Measurements from ENCODE around the gene LETM1. TPM values are rescaled to one million over a fixed set of nuclear protein-coding genes. Genes with fewer than 3 reads are reported as not detected.

Gene LETM1
- total and polyA plus RNA-seq, 2 of the 13 experiments (the other 11 are each of a cell fraction or from before 2014, with no cell fraction given) = 9.7 to 41.6 TPM

DNA sequence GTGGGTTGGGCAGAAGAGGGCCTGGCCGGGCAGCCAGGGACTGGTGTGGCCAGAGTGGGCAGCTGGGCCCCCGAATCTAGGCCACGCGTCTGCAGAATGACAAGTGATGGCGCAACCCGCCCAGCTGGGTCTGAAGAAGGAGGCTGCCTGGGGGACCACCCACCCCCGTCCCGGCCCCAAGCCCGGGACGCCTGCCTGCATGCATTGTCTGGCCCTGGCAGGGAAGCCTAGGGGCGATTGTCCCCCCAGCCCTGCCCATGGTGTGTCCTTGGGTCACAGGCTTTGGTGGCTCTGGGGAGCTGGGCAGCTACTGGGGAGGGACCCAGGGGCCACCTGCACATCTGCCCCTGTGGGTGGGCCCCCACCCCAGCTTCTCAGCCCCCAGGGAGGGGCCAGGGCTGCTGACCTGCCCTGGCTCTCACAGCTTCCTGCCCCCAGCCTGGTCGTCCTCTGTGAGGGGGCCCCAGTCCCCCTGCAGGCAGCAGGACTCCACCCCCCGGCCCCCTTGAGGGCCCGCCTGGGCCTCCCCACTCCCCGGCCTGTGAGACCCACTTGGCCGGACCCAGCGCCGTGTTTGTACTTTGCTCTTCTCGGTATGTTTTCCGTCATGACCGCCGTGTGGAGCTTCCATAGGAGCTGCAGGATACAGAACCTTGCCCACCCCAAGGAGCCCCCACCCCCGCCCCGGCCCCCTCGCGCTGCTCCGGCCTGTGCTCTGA is 57.9 kb downstream of the LETM1 start (continued):
- TF ChIP-seq, protein P1, sequence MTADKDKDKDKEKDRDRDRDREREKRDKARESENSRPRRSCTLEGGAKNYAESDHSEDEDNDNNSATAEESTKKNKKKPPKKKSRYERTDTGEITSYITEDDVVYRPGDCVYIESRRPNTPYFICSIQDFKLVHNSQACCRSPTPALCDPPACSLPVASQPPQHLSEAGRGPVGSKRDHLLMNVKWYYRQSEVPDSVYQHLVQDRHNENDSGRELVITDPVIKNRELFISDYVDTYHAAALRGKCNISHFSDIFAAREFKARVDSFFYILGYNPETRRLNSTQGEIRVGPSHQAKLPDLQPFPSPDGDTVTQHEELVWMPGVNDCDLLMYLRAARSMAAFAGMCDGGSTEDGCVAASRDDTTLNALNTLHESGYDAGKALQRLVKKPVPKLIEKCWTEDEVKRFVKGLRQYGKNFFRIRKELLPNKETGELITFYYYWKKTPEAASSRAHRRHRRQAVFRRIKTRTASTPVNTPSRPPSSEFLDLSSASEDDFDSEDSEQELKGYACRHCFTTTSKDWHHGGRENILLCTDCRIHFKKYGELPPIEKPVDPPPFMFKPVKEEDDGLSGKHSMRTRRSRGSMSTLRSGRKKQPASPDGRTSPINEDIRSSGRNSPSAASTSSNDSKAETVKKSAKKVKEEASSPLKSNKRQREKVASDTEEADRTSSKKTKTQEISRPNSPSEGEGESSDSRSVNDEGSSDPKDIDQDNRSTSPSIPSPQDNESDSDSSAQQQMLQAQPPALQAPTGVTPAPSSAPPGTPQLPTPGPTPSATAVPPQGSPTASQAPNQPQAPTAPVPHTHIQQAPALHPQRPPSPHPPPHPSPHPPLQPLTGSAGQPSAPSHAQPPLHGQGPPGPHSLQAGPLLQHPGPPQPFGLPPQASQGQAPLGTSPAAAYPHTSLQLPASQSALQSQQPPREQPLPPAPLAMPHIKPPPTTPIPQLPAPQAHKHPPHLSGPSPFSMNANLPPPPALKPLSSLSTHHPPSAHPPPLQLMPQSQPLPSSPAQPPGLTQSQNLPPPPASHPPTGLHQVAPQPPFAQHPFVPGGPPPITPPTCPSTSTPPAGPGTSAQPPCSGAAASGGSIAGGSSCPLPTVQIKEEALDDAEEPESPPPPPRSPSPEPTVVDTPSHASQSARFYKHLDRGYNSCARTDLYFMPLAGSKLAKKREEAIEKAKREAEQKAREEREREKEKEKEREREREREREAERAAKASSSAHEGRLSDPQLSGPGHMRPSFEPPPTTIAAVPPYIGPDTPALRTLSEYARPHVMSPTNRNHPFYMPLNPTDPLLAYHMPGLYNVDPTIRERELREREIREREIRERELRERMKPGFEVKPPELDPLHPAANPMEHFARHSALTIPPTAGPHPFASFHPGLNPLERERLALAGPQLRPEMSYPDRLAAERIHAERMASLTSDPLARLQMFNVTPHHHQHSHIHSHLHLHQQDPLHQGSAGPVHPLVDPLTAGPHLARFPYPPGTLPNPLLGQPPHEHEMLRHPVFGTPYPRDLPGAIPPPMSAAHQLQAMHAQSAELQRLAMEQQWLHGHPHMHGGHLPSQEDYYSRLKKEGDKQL (CRISPR knock-in tag; IDR thresholded peaks at IDR 0.05; ENCODE audit: low read depth) = no peak
- TF ChIP-seq RFX5 (IDR thresholded peaks at IDR 0.05; ENCODE audit: low read depth, low read length) (no peak), BCL6 (CRISPR knock-in tag; IDR thresholded peaks at IDR 0.05) (0 out of 2 replicates have a peak, but pooled peaks have one; percentile 6), BORCS8-MEF2B (CRISPR knock-in tag; IDR thresholded peaks at IDR 0.05) (no peak), POLR2G (IDR thresholded peaks at IDR 0.05; ENCODE audit: low read depth, low read length) (no peak; the same call in 1 of the 2 replicates), EP300 (IDR thresholded peaks at IDR 0.05; ENCODE audit: low read depth in 2 of 2, low read length in 2 of 2) (peak in 1 of 2 experiments; percentile 67; a peak in 2 of 4 replicates), EP300 (CRISPR knock-in tag; IDR thresholded peaks at IDR 0.05; ENCODE audit: borderline replicate concordance) (no peak), SALL1 (CRISPR knock-in tag; IDR thresholded peaks at IDR 0.05) (0 out of 2 replicates have a peak, but pooled peaks have one; percentile 0), MEIS2 (CRISPR knock-in tag; IDR thresholded peaks at IDR 0.05) (no peak), EEA1 (CRISPR knock-in tag; IDR thresholded peaks at IDR 0.05; ENCODE audit: borderline replicate concordance) (no peak), ZNF841 (CRISPR knock-in tag; IDR thresholded peaks at IDR 0.05; ENCODE audit: borderline replicate concordance) (no peak), FOXJ3 (CRISPR knock-in tag; IDR thresholded peaks at IDR 0.05; ENCODE audit: borderline replicate concordance) (0 out of 2 replicates have a peak, but pooled peaks have one; percentile 47), TRIM24 (CRISPR knock-in tag; IDR thresholded peaks at IDR 0.05) (no peak)
- TF ChIP-seq, protein P2, sequence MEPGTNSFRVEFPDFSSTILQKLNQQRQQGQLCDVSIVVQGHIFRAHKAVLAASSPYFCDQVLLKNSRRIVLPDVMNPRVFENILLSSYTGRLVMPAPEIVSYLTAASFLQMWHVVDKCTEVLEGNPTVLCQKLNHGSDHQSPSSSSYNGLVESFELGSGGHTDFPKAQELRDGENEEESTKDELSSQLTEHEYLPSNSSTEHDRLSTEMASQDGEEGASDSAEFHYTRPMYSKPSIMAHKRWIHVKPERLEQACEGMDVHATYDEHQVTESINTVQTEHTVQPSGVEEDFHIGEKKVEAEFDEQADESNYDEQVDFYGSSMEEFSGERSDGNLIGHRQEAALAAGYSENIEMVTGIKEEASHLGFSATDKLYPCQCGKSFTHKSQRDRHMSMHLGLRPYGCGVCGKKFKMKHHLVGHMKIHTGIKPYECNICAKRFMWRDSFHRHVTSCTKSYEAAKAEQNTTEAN (CRISPR knock-in tag; conservative IDR thresholded peaks at IDR 0.05) = no peak
- TF ChIP-seq, protein P3, sequence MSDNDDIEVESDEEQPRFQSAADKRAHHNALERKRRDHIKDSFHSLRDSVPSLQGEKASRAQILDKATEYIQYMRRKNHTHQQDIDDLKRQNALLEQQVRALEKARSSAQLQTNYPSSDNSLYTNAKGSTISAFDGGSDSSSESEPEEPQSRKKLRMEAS (IDR thresholded peaks at IDR 0.05) = no peak
